ENCODE measurements around the gene COPS6.

GRCh38 chr7:100119072-100119969 is 30.6 kb downstream of the COPS6 start, which contains the start of the genes CNPY4 and TAF6:
- no peak for TF ChIP-seq EZH2 (IDR thresholded peaks at IDR 0.05; ENCODE audit: low read length)
- peak in 1 of 3 experiments; percentile 10 for TF ChIP-seq CTCF (optimal IDR thresholded peaks at IDR 0.05 in 1 of 3, IDR thresholded peaks at IDR 0.05 in 1 of 3, conservative IDR thresholded peaks at IDR 0.05 in 1 of 3; ENCODE audit: extremely low read depth in 1 of 3, insufficient read depth in 2 of 3, low read length in 3 of 3)

Data from keratinocyte (primary cell).